Measurements from ENCODE around the gene TLE6.
A peak's percentile ranks its signal among the peaks of the same experiment; 100 is the strongest.
"Not testable (repeated sequence)": the region's sequence is repeated elsewhere in the genome, so short reads cannot be mapped to it uniquely, and the experiment has no call there.

The TLE6 gene

GRCh38 chr19:3005345-3005744 lies 28.0 kb downstream of the TLE6 start:
- DNase-seq: no peak

GRCh38 chr19:3006075-3006767 lies 28.9 kb downstream of the TLE6 start:
- no peak for DNase-seq

GRCh38 chr19:3007975-3008374 lies 30.6 kb downstream of the TLE6 start:
- no peak for DNase-seq

GRCh38 chr19:3008994-3009393 lies 31.6 kb downstream of the TLE6 start:
- no peak for DNase-seq

- DNase-seq: no peak
Observed at GRCh38 chr19:3010871-3011270, 33.5 kb downstream of the TLE6 start.

GRCh38 chr19:3012059-3012458 lies 34.7 kb downstream of the TLE6 start:
- DNase-seq: not testable (repeated sequence)

- no peak for DNase-seq
Observed at GRCh38 chr19:3012621-3013262, 35.4 kb downstream of the TLE6 start.

GRCh38 chr19:3013263-3013725 lies 35.9 kb downstream of the TLE6 start:
- DNase-seq: no peak

GRCh38 chr19:3014135-3014534 lies 36.8 kb downstream of the TLE6 start:
- no peak for DNase-seq

- DNase-seq: no peak
Observed at GRCh38 chr19:3015126-3016057, 38.0 kb downstream of the TLE6 start.

GRCh38 chr19:3017923-3018322 lies 40.6 kb downstream of the TLE6 start:
- no peak for DNase-seq

GRCh38 chr19:3019211-3019854 lies 42.0 kb downstream of the TLE6 start:
- no peak for DNase-seq

- no peak for DNase-seq
Observed at GRCh38 chr19:3020321-3020960, 43.1 kb downstream of the TLE6 start.

- no peak for DNase-seq
Observed at GRCh38 chr19:3024509-3024869, 47.1 kb downstream of the TLE6 start.

GRCh38 chr19:3024870-3025548 lies 47.6 kb downstream of the TLE6 start:
- DNase-seq: no peak

- DNase-seq: no peak
Observed at GRCh38 chr19:3025549-3025886, 48.2 kb downstream of the TLE6 start.

GRCh38 chr19:3026768-3027167 lies 49.4 kb downstream of the TLE6 start:
- no peak for DNase-seq

GRCh38 chr19:3027292-3027691 lies 49.9 kb downstream of the TLE6 start:
- DNase-seq: no peak

- DNase-seq: no peak
Observed at GRCh38 chr19:3027981-3028304, 50.6 kb downstream of the TLE6 start.

- DNase-seq: peak; percentile 51
Observed at GRCh38 chr19:3028305-3029064, 51.1 kb downstream of the TLE6 start.
